DMS79 (cell line): ENCODE results near the gene RTN4.
"Not testable (repeated sequence)": the region's sequence is repeated elsewhere in the genome, so short reads cannot be mapped to it uniquely, and the experiment has no call there.

Source experiments
- DNase-seq: peaks from one replicate; lab custom pipeline; 2025; lab: John Stamatoyannopoulos, UW

RTN4 gene

GRCh38 chr2:55010149-55010591 lies 40.1 kb downstream of the RTN4 start:
- DNase-seq, result no peak

- DNase-seq, result no peak
Observed at GRCh38 chr2:55009277-55010060, 40.8 kb downstream of the RTN4 start.

DNA sequence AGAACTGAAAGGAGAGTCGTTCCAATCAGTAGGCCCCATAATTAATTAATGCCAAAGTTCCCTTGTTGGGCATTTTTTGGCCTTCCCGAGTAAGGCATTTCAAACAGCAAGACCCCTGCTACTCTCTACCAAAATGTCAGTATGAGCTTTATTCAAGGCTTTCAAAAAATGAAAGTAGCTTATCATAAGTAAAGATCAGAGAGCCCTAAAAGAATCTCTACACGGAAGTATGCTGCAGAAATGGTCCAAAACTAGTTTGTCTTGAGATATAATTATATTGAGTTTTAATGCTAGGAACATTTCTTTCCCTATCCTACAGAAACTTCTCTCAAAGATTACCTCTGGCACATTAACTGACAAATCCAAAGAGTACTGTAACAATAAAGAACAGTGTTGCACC lies 43.9 kb downstream of the RTN4 start:
- DNase-seq, result no peak

DNA sequence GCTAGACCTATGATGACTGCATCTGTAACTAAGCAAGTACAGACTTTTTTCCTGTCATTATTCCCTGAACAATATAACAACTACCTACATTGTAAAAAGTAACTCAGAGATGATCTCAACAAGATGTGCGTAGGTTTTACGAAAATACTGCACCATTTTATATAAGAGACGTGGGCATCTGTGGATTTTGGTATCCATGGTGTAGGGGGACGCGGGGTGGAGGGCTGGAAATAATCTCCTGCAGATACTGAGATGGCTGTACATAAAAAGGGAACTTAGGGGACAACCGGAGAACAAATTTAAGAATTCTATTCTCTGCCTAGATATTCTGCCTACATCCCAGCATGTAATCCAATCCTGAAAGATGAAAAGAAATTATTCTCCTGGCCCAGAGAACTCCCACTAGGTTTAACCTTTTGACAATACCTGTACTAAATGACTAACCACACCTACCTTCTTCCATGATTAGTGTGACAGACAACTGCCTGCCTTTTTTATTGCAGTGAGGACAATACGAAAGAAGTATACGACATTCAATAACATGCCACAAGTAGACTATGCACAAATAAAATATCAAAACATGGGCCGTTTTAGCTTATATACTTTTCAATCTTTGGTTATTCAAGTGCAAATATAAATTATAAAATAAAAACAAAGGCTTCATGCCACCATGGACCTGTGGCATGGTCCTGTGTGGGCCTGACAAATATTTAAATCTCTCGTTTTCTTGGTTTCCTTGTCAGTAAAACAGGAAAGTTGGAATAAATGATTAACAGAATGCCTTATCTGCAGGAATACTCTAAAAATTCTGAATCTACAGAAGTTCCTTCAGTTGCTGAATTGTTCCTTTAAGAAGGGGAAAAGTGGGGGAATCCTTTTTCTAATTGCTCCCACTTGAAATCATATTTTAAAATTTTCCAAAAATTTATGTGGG lies 46.3 kb downstream of the RTN4 start:
- no peak for DNase-seq

- DNase-seq, result no peak
Observed at GRCh38 chr2:55001716-55002115, 48.5 kb downstream of the RTN4 start.

DNA sequence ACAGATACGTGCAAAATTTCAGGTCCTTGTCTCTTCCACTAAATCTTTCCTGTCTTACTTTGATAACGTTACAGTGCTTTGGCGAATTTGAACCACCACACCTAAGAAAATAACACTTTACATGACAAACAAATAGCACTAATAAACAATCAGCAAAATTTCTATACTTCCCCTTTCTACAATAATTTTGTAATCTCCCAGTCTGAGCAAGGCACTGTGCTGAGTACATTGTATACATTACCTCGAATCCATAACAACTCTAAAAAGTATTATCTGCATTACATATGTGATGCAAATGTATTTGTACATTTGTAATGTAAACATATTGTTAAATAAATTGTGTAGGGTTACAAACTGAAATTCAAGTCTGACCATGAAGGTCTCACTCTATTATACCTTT lies 49.9 kb downstream of the RTN4 start:
- no peak for DNase-seq

DNA sequence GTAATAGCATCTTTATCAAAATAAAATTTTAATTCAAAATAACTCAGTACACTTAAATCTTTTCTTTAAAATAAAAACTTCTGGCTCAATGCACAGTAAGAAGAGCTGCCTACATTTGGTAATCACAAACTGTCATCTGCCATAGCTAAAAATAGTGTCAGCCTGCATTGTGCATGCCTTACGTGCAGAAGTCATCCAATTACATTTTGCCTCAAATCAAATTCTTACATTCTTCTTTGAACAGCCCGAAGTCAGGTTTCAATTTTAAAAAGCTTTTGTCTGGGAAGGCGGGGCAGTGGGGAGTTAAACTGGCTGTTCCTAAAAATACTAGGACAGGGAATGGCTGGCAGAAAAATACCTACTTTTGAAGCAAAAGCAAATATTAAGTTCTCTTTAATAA lies 51.1 kb downstream of the RTN4 start:
- DNase-seq, result no peak

DNA sequence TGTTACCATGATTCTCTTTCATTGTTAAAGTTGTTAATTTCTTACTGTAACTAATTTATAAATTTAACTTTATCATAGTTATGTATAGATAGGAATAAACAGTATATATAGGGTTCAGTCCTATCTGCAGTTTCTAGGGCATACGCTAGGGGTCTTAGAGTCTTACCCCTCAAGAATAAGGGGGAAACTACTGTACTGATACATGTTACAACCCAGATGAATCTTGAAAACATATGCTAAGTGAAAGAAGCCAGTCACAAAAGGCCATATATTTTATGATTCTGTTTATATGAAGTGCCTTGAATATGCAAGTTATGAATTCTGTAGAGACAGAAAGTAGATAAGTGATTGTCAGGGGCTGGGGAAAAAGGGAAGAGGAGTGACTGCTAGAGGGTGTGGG lies 52.4 kb downstream of the RTN4 start:
- DNase-seq, result no peak

DNA sequence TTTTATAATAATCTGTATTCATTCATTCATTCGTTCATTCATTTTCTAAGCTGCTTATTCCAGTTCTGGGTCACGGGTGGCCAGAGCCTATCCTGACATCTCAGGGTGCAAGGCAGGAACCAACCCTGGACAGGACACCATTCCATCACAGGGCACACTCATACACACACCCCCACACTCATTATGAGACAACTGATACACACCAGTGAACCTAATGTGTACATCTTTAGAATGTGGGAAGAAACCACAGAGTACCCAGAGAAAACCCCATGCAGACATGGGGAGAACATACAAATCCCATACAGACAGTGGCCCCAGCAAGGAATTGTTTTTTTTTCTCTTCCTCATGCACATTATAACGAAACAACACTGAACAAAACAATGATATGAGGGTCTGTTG lies 54.7 kb downstream of the RTN4 start:
- no peak for DNase-seq

- DNase-seq, result not testable (repeated sequence)
Observed at GRCh38 chr2:54990694-54991093, 59.6 kb downstream of the RTN4 start.

- DNase-seq, result peak; percentile 25
Observed at GRCh38 chr2:54988612-54989011, 61.6 kb downstream of the RTN4 start.

DNA sequence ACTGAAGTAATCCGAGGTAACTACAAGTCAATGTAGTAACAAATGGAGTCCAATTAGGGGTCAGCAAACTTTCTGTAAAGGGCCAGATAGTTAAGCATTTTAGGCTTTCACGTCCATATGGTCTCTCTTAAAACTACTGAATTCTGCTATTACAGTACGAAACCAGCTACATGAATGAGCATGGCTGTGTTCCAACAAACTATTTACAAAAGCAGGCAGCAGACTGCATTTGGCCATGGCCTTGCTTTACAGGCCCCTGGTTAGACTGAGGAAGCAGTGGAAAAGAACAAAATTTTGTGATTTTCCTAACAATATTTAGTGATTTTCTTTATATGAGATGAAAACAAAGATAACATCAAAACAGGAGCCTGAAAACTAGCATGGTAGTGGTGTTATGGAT lies 64.0 kb downstream of the RTN4 start:
- no peak for DNase-seq

DNA sequence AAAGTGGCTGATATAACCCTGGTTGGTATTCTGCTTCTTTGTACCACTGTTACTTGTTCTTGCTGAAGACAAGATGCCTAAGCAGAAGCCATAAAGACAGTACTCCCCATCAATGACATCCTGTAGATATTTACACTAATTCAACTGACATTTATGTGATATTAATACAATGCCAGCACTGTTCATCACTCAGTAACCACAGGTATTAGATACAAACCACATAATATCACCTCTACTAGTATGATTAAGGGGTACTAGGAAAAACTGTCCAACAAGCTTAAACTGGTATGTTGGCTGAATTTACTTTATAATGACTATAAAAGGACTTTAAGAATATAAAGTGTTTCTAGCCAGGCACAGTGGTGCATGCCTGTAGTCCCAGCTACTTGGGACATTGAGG lies 65.8 kb downstream of the RTN4 start:
- DNase-seq, result no peak

DNA sequence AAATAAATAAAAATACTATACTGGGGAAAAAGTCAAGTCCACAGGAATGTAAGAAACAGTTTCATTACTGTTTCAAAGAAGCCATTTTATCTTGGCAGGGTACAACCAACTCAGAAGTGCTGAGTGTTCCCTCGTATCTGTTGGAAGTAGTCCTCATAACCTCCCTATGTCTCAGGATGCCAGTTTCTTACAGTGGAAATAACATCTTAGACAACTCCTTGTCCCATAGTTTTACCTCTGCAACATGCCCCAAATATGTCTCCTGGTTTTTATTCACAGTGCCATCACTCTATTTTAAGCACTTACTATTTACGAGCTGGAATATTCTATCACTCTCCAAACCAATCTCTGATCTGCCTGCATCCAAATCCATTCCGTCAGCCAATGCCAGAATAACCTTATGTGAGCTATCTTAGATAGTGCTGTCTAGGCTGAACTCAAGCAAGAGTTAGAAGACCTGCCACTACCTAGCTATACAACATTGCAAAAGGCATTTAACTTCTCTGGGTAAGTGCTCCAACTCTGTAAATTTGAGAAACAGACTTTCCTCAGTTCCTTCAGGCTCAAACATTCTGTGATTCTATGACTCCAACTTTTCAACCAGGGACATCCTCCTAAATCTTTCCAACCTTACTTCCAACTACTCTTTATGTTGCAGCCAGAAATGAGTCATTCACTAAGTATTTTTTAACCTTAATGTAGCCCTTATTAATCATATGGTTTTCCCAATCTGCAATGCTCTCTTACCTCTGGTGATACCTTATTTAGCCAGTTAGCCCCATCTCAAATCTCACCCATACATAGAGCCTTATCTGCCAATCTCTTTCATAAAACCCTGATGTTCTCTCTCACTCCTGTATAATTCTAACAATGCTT lies 66.7 kb downstream of the RTN4 start:
- no peak for DNase-seq

GRCh38 chr2:54981385-54981784 lies 68.9 kb downstream of the RTN4 start:
- DNase-seq, result no peak

DNA sequence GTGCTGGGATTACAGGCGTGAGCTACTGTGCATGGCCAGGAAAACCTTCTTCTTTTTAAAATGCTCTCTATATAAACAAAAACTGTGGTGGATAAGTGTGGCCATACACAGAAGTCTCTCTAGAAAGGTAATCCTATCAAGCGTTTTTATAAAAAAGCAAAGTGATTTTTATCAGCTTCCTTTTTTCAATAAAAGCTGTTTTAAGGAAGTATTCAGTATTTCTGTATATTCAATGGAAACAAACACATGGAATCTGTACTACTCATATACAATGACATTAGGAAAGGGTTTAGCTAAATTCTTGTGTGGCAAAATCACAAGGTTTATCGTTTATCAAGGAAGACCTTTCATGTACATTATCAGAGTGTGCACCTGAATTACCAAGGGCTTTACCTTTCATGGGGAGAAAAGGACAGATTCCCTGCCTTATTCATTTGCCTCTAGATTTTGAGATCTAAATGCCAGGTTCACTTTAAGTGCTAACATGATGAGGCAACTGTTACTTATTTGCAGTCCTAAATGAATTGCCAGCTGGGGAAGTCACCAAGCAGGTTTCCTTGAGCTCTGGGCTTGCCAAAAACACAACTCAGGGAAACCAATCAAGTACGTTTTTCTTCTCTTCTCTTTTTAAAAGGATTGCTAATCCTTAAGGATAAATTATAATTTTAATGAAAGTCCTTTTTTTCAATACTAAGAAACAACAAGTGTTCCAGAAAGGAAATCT lies 70.8 kb downstream of the RTN4 start:
- peak; percentile 23 for DNase-seq

GRCh38 chr2:54977149-54977548 lies 73.1 kb downstream of the RTN4 start:
- no peak for DNase-seq

DNA sequence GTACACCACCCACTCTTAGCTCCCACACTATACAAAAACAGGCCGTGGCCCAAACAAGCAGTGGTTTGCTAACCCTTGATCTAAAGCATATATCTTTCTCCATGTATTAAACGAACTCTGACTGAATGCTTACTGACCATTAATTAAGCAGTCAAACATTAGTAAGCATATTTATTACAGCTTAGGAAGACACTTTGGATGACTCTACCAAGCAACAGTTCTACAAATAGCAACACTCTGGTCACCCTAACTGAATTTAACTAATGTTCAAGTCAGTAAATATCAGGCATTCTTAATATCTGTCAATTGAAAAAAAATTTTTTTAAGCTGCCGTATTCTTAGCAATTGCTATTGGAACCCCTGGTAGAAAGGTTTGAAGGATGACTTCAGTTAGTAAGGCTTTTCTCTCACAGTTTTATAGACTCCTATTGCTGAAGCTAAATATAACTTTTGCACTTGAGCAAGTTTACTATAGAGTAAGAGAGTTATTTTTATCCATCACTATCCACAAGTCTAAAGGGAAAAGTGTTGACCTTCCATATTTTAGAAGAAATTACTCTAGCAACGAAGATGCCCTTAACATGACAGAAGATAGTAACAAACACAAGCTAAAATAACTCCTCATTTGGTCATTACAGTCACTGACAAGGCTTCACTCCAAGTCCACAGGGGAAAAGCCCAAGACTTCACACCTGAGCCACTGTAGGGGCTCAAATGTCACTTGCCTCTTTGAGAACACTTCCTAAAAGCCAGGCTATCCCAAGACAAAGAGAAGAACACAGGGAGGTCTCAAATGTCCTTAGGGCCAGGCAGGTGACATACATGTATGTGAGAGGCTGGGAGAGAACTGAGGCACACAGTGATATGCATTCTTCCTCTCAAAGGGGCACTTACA lies 74.4 kb downstream of the RTN4 start:
- no peak for DNase-seq

GRCh38 chr2:54975175-54975574 lies 75.1 kb downstream of the RTN4 start:
- no peak for DNase-seq

DNA sequence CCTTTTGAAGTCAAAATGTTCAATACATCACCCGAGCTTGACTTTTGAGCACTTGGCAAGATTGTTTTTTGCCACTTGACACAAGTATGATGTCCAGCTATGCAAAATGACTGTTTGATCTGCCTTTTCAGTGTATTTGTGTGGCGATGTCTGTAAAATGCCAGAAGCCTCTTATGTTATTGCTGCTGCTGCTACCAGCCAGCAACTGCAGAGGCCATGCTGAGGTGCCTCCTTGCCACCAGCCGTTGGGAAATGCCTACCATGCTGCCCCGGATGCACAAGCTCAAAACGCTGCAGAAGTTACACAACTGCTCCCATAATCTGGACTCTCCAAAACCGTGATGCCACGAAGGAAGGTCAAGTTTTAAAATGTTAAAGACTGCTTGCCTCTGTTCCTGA lies 80.3 kb downstream of the RTN4 start:
- DNase-seq, result no peak
